Upper lobe of left lung (tissue), 4 donors: ENCODE data around the gene PGGHG.

ENCODE experiments used
- EP300 ChIP-seq, 4 donors: sonication (generic); formaldehyde crosslinking; IDR thresholded peaks; one replicate each; pipeline ENCODE4 v1.5.1; 2017; ENCODE audit warnings: antibody characterized with exemption in 4 of 4, control low read depth in 2 of 4
- POLR2A ChIP-seq, 4 donors: fragments of 450-650 bp; IDR thresholded peaks; one replicate each; pipeline ENCODE4 v1.5.1; 2016 to 2017; ENCODE audit warnings: antibody characterized with exemption in 4 of 4, mild to moderate bottlenecking in 2 of 4
- POLR2AphosphoS5 ChIP-seq, 2 donors: sonication (generic); formaldehyde crosslinking; IDR thresholded peaks; one replicate each; pipeline ENCODE4 v1.5.1; 2017; ENCODE audit warnings: antibody characterized with exemption in 2 of 2
- TF ChIP-seq, protein P1 (sequence below), 6 experiments: fragments of 450-650 bp in 4 of 6; fragments of 200-600 bp in 2 of 6; sonication (generic) in 2 of 6; IDR thresholded peaks; one replicate each; pipeline ENCODE4 v1.5.1; 2016 to 2019; ENCODE audit warnings: antibody characterized with exemption in 6 of 6

DNA sequence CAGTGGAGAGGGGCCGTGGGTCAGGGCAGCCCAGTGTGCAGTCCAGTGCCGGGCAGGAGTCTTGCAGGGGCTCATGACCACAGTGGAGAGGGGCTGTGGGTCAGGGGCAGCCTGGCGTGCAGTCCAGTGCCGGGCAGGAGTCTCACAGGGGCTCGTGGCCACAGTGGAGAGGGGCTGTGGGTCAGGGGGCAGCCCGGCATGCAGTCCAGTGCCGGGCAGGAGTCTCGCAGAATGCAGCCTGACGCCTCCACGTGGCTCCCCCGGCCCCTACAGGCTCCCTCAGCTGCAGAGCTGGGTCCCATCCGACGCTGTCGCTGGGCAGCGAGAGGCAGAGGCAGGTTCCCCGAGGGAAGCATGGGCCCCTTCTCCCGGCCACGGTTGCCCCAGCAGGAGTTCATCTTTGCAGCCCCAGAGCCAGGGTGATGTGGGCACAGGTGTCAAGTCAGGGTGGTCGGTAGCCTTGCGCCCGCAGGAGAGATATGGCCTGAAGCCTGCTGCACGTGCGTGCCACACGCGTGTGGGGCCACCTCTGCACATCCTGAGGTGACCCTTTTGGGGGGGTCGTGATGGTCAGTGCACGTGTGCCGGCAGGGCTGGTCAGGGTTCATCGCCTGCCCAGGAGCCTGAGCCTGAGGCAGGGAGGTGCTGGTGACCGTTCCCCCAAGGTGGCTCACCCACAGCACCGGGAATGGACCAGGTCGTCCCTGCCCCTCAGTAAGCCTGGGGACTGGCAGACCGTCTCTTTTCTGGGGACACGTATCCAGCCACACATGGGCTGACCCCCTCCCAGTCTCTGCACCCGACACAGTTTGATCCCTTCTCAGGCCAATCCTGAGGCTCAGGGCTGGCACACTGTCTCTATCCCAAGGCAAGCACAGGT lies 7.5 kb downstream of the PGGHG start:
- TF ChIP-seq POLR2AphosphoS5 (IDR thresholded peaks at IDR 0.05) (no peak), POLR2A (IDR thresholded peaks at IDR 0.05) (no peak), EP300 (IDR thresholded peaks at IDR 0.05) (no peak)
- TF ChIP-seq, protein P1, sequence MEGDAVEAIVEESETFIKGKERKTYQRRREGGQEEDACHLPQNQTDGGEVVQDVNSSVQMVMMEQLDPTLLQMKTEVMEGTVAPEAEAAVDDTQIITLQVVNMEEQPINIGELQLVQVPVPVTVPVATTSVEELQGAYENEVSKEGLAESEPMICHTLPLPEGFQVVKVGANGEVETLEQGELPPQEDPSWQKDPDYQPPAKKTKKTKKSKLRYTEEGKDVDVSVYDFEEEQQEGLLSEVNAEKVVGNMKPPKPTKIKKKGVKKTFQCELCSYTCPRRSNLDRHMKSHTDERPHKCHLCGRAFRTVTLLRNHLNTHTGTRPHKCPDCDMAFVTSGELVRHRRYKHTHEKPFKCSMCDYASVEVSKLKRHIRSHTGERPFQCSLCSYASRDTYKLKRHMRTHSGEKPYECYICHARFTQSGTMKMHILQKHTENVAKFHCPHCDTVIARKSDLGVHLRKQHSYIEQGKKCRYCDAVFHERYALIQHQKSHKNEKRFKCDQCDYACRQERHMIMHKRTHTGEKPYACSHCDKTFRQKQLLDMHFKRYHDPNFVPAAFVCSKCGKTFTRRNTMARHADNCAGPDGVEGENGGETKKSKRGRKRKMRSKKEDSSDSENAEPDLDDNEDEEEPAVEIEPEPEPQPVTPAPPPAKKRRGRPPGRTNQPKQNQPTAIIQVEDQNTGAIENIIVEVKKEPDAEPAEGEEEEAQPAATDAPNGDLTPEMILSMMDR (IDR thresholded peaks at IDR 0.05) = no peak
